ENCODE data around the gene DDIT4L. TPM values are rescaled to one million over a fixed set of nuclear protein-coding genes. Genes with fewer than 3 reads are reported as not detected.
"Not testable (repeated sequence)": the region's sequence is repeated elsewhere in the genome, so short reads cannot be mapped to it uniquely, and the experiment has no call there.

The DDIT4L gene
- total RNA-seq, 1 experiment from 2014 or later, result 0.27 TPM

DNA sequence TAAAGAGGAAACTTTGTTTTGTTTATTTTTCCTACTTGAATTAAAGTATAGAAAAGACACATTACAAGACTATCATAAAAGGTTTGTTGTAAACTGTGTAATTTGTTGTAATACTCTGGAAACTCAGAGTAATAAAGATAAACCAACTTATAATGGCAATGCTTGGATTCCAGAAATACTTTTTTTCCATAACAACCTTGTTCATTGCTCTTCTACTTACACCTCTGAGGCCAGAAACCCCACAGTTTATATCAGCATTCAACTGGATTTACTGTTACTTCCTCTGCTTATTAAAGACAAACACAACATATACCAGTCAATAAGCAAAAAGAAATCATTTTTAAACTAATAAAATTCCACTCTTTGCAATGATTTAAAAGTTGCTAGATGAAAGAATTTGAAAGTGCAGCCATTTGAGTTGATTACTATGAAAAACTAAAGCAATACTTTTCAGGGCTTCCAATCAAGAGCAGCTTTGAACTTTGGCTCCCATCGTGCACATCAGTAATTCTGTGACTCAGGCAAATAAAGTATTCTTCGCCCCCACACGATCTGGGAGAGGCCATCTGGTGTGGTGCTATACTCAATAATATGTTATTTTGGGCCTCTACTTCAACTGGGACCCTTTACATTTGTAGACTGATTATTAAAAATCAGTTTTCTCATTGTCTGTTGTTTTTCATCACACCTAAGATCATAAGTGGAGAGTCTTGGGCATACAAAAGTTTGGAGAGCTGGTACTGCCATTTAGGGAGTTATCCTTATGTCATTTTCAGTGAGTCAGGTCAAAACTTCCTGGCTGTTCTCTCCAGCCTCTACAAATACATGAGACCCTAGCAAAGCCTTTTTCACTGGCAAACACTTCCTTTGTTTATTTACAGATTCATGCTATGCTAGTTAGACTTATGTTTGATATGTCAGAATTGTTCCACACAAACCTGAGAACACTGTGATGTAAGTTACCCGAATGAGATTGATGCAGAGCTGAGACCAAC is 20.5 kb downstream of the DDIT4L start:
- DNase-seq (ENCODE audit: low spot score), result no peak
- in situ Hi-C loops (cut with HindIII; ENCODE audit: low sequenced_read_pairs), result no loop called here

- in situ Hi-C loops (cut with HindIII; ENCODE audit: low sequenced_read_pairs), result no loop called here
These were observed 21.7 kb downstream of the DDIT4L start for GRCh38 chr4:100168521-100168920.

DNA sequence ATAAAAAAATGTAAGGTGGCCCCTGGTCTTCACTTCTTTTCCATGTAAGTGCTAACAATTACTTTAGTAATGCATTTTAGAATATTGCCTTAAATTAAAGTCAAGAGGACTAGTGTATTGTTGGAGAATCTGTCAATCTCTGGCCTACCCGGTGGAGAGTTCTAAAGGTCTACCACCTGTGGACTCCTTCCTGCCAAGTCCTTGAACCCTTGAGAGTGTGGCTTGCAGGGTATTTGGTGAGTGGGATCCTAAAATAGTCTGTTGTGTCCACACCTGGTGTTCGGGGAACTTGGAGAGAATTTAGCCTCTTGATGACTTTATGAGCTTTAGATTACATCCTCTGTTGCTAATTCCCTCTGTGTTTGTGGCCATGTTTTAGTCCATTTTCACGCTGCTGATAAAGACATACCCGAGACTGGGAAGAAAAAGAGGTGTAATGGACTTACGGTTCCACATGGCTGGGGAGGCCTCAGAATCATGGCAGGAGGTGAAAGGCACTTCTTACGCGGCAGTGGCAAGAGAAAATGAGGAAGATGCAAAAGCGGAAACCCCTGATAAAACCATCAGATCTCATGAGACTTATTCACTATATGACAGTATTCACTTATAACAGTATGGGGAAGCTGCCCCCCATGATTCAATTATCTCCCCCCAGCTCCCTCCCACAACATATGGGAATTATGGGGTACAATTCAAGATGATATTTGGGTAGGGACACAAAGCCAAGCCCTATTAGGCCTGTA is 23.8 kb downstream of the DDIT4L start:
- in situ Hi-C loops (cut with HindIII; ENCODE audit: low sequenced_read_pairs), result no loop called here
- no peak for DNase-seq (ENCODE audit: low spot score)

More at GRCh38 chr4:100168521-100168920, 21.7 kb downstream of the DDIT4L start:
- no peak for DNase-seq (ENCODE audit: low spot score)

- in situ Hi-C loops (cut with HindIII; ENCODE audit: low sequenced_read_pairs), result no loop called here
- no peak for DNase-seq (ENCODE audit: low spot score)
These were observed 24.5 kb downstream of the DDIT4L start for GRCh38 chr4:100165809-100166208.

DNA sequence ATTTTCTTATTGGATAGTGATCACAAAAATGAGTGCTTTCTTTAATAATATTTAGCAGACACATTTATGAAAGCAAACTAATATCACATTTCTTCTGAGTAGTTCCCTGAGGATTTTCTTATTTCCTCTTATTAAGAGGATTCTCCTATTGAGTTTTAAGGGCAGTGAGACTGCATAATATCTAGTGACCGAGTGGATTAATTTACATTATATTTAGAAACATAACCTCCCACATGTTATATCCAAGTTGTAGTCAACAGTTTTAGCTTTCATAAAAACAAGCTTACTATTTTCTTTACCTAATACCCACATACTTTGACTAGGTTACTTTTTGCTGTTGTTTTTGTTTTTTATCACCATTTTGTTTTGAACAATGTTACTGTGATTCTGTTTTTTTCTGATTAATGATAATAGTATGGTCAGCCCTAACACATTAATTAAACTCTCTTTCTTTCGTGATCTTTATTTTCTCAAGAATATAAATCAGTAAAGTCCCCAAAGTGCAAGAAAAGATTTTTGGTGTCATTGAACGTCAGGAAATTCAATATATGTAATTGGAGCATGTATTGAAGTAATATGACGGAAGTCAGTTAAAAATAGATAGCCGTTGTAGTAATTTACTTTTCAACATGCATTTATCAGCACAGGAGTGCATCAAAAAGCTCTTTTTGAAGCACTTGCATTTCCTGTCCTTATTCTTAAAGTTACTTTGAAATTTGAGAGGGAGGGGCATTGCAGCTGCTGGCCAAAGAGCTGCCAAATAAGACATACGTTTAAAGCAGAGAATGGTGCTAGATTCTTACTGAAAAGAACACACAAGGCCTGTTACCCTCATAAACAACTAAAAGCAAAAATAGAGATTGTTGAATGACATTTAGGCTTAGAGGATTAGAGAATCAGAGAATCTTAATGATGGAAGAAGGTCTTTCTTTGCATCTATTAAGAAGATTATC is 25.2 kb downstream of the DDIT4L start:
- DNase-seq (ENCODE audit: low spot score), result no peak
- in situ Hi-C loops (cut with HindIII; ENCODE audit: low sequenced_read_pairs), result no loop called here

- no peak for DNase-seq (ENCODE audit: low spot score)
- in situ Hi-C loops (cut with HindIII; ENCODE audit: low sequenced_read_pairs), result no loop called here
These were observed 28.1 kb downstream of the DDIT4L start for GRCh38 chr4:100162027-100162685.

- in situ Hi-C loops (cut with HindIII; ENCODE audit: low sequenced_read_pairs), result no loop called here
These were observed 41.1 kb downstream of the DDIT4L start for GRCh38 chr4:100149190-100149589.

DNA sequence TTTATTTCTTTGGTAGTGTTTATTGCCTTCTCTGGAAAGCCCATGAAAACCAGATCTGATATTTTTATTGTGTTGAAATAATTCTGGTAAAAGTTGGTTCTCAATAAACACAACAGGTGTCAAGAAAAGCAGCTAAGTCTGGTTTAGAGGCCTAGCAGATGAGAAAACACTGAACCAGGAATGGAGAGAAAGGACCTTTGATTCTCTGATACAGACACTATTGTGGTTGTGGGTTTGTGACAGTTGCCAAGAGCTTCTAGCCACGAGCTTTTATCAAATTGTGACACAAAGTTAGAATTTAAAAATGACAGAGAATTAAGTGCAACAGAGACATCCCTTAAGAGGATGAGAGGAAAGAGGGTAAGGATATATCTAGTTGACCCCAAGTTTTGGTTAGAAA is 42.6 kb downstream of the DDIT4L start:
- DNase-seq (ENCODE audit: low spot score), result no peak
- in situ Hi-C loops (cut with HindIII; ENCODE audit: low sequenced_read_pairs), result no loop called here

More at GRCh38 chr4:100149190-100149589, 41.1 kb downstream of the DDIT4L start:
- DNase-seq (ENCODE audit: low spot score), result no peak

- DNase-seq (ENCODE audit: low spot score), result no peak
- in situ Hi-C loops (cut with HindIII; ENCODE audit: low sequenced_read_pairs), result no loop called here
These were observed 43.1 kb downstream of the DDIT4L start for GRCh38 chr4:100147198-100147597.

DNA sequence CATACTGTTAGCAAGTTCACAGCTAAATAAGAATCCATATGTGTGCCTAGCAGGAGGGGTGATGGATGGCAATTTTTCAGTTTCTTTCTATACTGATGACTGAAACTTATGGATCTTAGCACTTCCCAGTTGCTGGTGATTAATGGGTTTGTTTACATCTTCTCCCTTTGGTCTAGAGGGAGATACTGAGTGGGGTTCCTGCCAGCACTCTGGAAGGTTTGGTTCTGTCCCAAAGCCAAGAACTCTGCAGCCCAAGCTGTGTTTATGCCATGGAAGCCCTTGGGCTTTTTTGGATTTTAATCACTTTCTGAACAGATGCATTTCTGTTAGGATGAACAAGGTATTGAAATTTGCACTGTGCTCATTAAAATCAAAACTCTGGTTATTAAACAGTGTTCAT is 43.5 kb downstream of the DDIT4L start:
- in situ Hi-C loops (cut with HindIII; ENCODE audit: low sequenced_read_pairs), result no loop called here
- peak; percentile 46 for DNase-seq (ENCODE audit: low spot score)

DNA sequence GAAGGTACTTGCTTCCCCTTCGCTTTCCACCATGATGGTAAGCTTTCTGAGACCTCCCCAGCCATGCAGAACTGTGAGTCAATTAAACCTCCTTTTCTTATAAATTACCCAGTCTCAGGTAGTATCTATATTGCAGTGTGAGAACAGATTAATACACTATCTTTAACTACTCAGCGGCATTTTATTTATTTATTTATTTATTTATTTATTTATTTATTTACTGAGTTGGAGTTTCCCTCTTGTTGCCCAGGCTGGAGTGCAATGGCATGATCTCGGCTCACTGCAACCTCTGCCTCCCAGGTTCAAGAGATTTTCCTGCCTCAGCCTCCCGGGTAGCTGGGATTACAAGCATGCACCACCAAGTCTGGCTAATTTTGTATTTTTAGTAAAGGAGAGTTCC is 52.9 kb downstream of the DDIT4L start:
- in situ Hi-C loops (cut with HindIII; ENCODE audit: low sequenced_read_pairs); DNase-seq (ENCODE audit: low spot score): not testable (repeated sequence)

Other genes starting within 250 kb of the DDIT4L start
- gene DNAJB14, start 243.8 kb downstream of the DDIT4L start, total RNA-seq (2014; rRNA removed; shearing (Covaris generic)), result 18.0 and 36.8 TPM in 2 replicates
- 715 and 727 TPM in 2 replicates for gene H2AZ1, start 240.2 kb downstream of the DDIT4L start, total RNA-seq (2014; rRNA removed; shearing (Covaris generic))

Measured in G401 (cell line).